Osteoblast (primary cell): Measurements from ENCODE around the gene SNRNP48. TPM values are rescaled to one million over a fixed set of nuclear protein-coding genes. Genes with fewer than 3 reads are reported as not detected.

Source experiments
- DNase-seq: peaks from one replicate; pipeline ENCODE4 v3.0.0; 2011; ENCODE audit warnings: low spot score, mixed read lengths; ENCODE audit not compliant: insufficient read length; ENCODE audit errors: missing footprints
- H2AFZ ChIP-seq: 2 replicates; pipeline ENCODE4 v1.6.0; 2011; ENCODE audit warnings: mild to moderate bottlenecking, low read length
- H3K27ac ChIP-seq: 2 replicates; pipeline ENCODE4 v1.5.1; 2011; ENCODE audit warnings: mild to moderate bottlenecking, low read depth, low read length, moderate library complexity
- H3K27me3 ChIP-seq: 2 replicates; pipeline ENCODE4 v1.6.0; 2012; ENCODE audit warnings: mild to moderate bottlenecking, control low read depth, inconsistent platforms, low read length, moderate library complexity; ENCODE audit not compliant: insufficient read depth
- H3K36me3 ChIP-seq: 2 replicates; pipeline ENCODE4 v1.5.1; 2011; ENCODE audit warnings: mild to moderate bottlenecking, low read length, control low read depth, moderate library complexity; ENCODE audit not compliant: insufficient read depth
- H3K4me1 ChIP-seq: 2 replicates; pipeline ENCODE4 v1.5.1; 2011; ENCODE audit warnings: mild to moderate bottlenecking, low read length, control low read depth, moderate library complexity; ENCODE audit not compliant: insufficient read depth
- H3K4me2 ChIP-seq: 2 replicates; pipeline ENCODE4 v1.6.0; 2011; ENCODE audit warnings: mild to moderate bottlenecking, low read length; ENCODE audit not compliant: insufficient read depth
- H3K4me3 ChIP-seq: fragments of 200-600 bp; sonication (generic); 3 replicates; pipeline ENCODE4 v1.5.1; 2012; ENCODE audit warnings: mild to moderate bottlenecking, low read length, inconsistent platforms; ENCODE audit not compliant: insufficient read depth
- H3K79me2 ChIP-seq: 2 replicates; pipeline ENCODE4 v1.6.0; 2012; ENCODE audit warnings: mild to moderate bottlenecking, low read length, control low read depth, inconsistent platforms; ENCODE audit not compliant: insufficient read depth
- H3K9me3 ChIP-seq: 2 replicates; pipeline ENCODE4 v1.5.1; 2011; ENCODE audit warnings: low read depth, low read length, control low read depth
- H4K20me1 ChIP-seq: 2 replicates; pipeline ENCODE4 v1.6.0; 2012; ENCODE audit warnings: mild to moderate bottlenecking, low read length, control low read depth; ENCODE audit not compliant: insufficient read depth
- CTCF ChIP-seq: IDR thresholded peaks from 2 replicates; pipeline ENCODE4 v1.5.1; 2011; ENCODE audit warnings: mild to moderate bottlenecking, low read depth, low read length, moderate library complexity; ENCODE audit errors: extremely low read depth
- total RNA-seq: library from RNA; depleted of rRNA; stranded (reverse); fragments of >200 nt; gene quantifications from 2 replicates; pipeline ENCODE4 v1.2.3, GENCODE V29; 2012

SNRNP48 gene
- total RNA-seq, 1 donor = 15.9 TPM

- Histone ChIP-seq H4K20me1 (no peaks in the 10 kb centered on the region), H3K9me3 (no peaks in the 10 kb centered on the region), H3K4me3 (no peak overlapping the region), H2AFZ (no peak overlapping the region), H3K4me2 (peak overlapping the region; percentile 6), H3K27ac (peak overlapping the region; percentile 50), H3K4me1 (peaks cover 12% of the 10 kb centered on the region), H3K27me3 (no peaks in the 10 kb centered on the region), H3K79me2 (no peaks in the 10 kb centered on the region), H3K36me3 (no peaks in the 10 kb centered on the region)
- DNase-seq = peak; percentile 91
- TF ChIP-seq CTCF = no peak
Observed at GRCh38 chr6:7640607-7641577, 50.9 kb downstream of the SNRNP48 start.

GRCh38 chr6:7642791-7643190, 52.8 kb downstream of the SNRNP48 start:
- DNase-seq = no peak
- Histone ChIP-seq H3K27me3 (no peaks in the 10 kb centered on the region), H3K36me3 (no peaks in the 10 kb centered on the region), H3K4me2 (no peak overlapping the region), H2AFZ (no peak overlapping the region), H4K20me1 (no peaks in the 10 kb centered on the region), H3K79me2 (no peaks in the 10 kb centered on the region), H3K9me3 (no peaks in the 10 kb centered on the region), H3K27ac (no peak overlapping the region), H3K4me3 (no peak overlapping the region), H3K4me1 (peaks cover 18% of the 10 kb centered on the region)
- no peak for TF ChIP-seq CTCF

GRCh38 chr6:7644417-7644816, 54.4 kb downstream of the SNRNP48 start:
- no peaks in the 10 kb centered on the region for H3K36me3 ChIP-seq
- no peaks in the 10 kb centered on the region for H3K27me3 ChIP-seq
- no peak for DNase-seq
- TF ChIP-seq CTCF = no peak
- H3K79me2 ChIP-seq = no peaks in the 10 kb centered on the region
- H4K20me1 ChIP-seq = no peaks in the 10 kb centered on the region
- H3K4me1 ChIP-seq = peaks cover 18% of the 10 kb centered on the region
- H3K27ac ChIP-seq = no peak overlapping the region
- H2AFZ ChIP-seq = no peak overlapping the region
- H3K4me3 ChIP-seq = no peak overlapping the region
- H3K4me2 ChIP-seq = no peak overlapping the region
- no peaks in the 10 kb centered on the region for H3K9me3 ChIP-seq

- Histone ChIP-seq H3K27ac (peak overlapping the region; percentile 74), H4K20me1 (no peaks in the 10 kb centered on the region), H3K36me3 (no peaks in the 10 kb centered on the region), H3K4me2 (no peak overlapping the region), H2AFZ (no peak overlapping the region), H3K4me1 (peaks cover 21% of the 10 kb centered on the region), H3K9me3 (no peaks in the 10 kb centered on the region), H3K27me3 (no peaks in the 10 kb centered on the region), H3K79me2 (no peaks in the 10 kb centered on the region), H3K4me3 (no peak overlapping the region)
- DNase-seq = peak; percentile 75
- TF ChIP-seq CTCF = no peak
Observed at GRCh38 chr6:7646394-7646793, 56.4 kb downstream of the SNRNP48 start.
